SK-N-SH (cell line): Measurements from ENCODE around the gene IDI2.

Experiments used
- CHD2 ChIP-seq: fragments of 150-350 bp; IDR thresholded peaks from 2 replicates; pipeline ENCODE4 v1.6.1; 2018; ENCODE audit warnings: low read length; ENCODE audit not compliant: partially characterized antibody
- EP300 ChIP-seq, 2 experiments: IDR thresholded peaks; 2 replicates each; pipeline versions ENCODE4 v1.4.0 to v1.6.1; 2012; ENCODE audit warnings: borderline replicate concordance in 1 of 2, low read depth in 1 of 2, low read length in 1 of 2
- EZH2phosphoT487 ChIP-seq: fragments of 200-600 bp; sonication (generic); IDR thresholded peaks from 2 replicates; pipeline ENCODE4 v1.6.1; 2017; ENCODE audit warnings: low read depth, mixed run types, mild to moderate bottlenecking, antibody characterized with exemption, moderate library complexity, borderline replicate concordance
- FOXM1 ChIP-seq: IDR thresholded peaks from 2 replicates; pipeline ENCODE4 v1.4.0; 2012; ENCODE audit warnings: low read depth, mild to moderate bottlenecking
- GABPA ChIP-seq: IDR thresholded peaks from 2 replicates; pipeline ENCODE4 v1.4.0; 2012; ENCODE audit warnings: low read depth, mild to moderate bottlenecking
- RAD21 ChIP-seq: IDR thresholded peaks from 2 replicates; pipeline ENCODE4 v1.6.1; 2012; ENCODE audit warnings: mild to moderate bottlenecking, low read length
- TAF1 ChIP-seq: IDR thresholded peaks from 2 replicates; pipeline ENCODE4 v1.6.1; 2012; ENCODE audit warnings: low read depth, mild to moderate bottlenecking, low read length, moderate library complexity, borderline replicate concordance
- TF ChIP-seq, protein P1 (sequence below): fragments of 200-600 bp; sonication (generic); IDR thresholded peaks from 2 replicates; pipeline ENCODE4 v1.6.1; 2017; ENCODE audit warnings: antibody characterized with exemption, mild to moderate bottlenecking, moderate library complexity
- TF ChIP-seq, protein P2 (sequence below): IDR thresholded peaks from 2 replicates; pipeline ENCODE4 v1.4.0; 2012; ENCODE audit warnings: low read depth, borderline replicate concordance
- TF ChIP-seq, protein P3 (sequence below): fragments of 150-350 bp; IDR thresholded peaks from 2 replicates; pipeline ENCODE4 v1.6.1; 2017; ENCODE audit warnings: antibody characterized with exemption, low read length, low read depth, borderline replicate concordance
- TF ChIP-seq, protein P4 (sequence below): IDR thresholded peaks from 2 replicates; pipeline ENCODE4; 2012
- TF ChIP-seq, protein P5 (sequence below): IDR thresholded peaks from 2 replicates; pipeline ENCODE4 v1.6.1; 2012; ENCODE audit warnings: mild to moderate bottlenecking, low read depth, low read length, moderate library complexity

DNA sequence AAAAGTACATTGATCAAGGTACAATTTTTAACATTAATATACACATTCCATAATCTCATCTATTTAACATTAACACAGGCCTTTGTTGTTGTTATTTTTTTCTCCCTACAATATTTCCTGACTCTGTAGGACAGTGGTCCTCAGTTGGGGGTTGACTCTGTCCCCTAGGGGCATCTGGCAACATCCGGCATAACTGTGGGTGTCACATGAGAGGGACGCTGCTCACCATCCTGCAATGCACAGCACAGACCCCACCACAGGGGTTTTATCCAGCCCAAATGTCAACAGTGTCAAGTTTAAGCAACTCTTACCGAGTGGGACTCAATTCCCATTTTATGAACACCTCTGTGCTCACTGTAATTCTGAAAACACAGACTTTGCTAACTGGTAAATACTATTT is 14.5 kb upstream of the IDI2 start:
- TF ChIP-seq GABPA (no peak), EZH2phosphoT487 (no peak), FOXM1 (no peak), CHD2 (no peak), TAF1 (no peak), EP300 (IDR thresholded peaks at IDR 0.05; ENCODE audit: borderline replicate concordance in 1 of 2, low read depth in 1 of 2, low read length in 1 of 2) (no peak), RAD21 (no peak)
- TF ChIP-seq, protein P1, sequence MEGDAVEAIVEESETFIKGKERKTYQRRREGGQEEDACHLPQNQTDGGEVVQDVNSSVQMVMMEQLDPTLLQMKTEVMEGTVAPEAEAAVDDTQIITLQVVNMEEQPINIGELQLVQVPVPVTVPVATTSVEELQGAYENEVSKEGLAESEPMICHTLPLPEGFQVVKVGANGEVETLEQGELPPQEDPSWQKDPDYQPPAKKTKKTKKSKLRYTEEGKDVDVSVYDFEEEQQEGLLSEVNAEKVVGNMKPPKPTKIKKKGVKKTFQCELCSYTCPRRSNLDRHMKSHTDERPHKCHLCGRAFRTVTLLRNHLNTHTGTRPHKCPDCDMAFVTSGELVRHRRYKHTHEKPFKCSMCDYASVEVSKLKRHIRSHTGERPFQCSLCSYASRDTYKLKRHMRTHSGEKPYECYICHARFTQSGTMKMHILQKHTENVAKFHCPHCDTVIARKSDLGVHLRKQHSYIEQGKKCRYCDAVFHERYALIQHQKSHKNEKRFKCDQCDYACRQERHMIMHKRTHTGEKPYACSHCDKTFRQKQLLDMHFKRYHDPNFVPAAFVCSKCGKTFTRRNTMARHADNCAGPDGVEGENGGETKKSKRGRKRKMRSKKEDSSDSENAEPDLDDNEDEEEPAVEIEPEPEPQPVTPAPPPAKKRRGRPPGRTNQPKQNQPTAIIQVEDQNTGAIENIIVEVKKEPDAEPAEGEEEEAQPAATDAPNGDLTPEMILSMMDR, result no peak
- TF ChIP-seq, protein P2, sequence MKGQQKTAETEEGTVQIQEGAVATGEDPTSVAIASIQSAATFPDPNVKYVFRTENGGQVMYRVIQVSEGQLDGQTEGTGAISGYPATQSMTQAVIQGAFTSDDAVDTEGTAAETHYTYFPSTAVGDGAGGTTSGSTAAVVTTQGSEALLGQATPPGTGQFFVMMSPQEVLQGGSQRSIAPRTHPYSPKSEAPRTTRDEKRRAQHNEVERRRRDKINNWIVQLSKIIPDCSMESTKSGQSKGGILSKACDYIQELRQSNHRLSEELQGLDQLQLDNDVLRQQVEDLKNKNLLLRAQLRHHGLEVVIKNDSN, result no peak
- TF ChIP-seq, protein P3, sequence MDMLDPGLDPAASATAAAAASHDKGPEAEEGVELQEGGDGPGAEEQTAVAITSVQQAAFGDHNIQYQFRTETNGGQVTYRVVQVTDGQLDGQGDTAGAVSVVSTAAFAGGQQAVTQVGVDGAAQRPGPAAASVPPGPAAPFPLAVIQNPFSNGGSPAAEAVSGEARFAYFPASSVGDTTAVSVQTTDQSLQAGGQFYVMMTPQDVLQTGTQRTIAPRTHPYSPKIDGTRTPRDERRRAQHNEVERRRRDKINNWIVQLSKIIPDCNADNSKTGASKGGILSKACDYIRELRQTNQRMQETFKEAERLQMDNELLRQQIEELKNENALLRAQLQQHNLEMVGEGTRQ, result no peak
- TF ChIP-seq, protein P4, sequence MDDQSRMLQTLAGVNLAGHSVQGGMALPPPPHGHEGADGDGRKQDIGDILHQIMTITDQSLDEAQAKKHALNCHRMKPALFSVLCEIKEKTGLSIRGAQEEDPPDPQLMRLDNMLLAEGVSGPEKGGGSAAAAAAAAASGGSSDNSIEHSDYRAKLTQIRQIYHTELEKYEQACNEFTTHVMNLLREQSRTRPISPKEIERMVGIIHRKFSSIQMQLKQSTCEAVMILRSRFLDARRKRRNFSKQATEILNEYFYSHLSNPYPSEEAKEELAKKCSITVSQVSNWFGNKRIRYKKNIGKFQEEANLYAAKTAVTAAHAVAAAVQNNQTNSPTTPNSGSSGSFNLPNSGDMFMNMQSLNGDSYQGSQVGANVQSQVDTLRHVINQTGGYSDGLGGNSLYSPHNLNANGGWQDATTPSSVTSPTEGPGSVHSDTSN, result no peak
- TF ChIP-seq, protein P5, sequence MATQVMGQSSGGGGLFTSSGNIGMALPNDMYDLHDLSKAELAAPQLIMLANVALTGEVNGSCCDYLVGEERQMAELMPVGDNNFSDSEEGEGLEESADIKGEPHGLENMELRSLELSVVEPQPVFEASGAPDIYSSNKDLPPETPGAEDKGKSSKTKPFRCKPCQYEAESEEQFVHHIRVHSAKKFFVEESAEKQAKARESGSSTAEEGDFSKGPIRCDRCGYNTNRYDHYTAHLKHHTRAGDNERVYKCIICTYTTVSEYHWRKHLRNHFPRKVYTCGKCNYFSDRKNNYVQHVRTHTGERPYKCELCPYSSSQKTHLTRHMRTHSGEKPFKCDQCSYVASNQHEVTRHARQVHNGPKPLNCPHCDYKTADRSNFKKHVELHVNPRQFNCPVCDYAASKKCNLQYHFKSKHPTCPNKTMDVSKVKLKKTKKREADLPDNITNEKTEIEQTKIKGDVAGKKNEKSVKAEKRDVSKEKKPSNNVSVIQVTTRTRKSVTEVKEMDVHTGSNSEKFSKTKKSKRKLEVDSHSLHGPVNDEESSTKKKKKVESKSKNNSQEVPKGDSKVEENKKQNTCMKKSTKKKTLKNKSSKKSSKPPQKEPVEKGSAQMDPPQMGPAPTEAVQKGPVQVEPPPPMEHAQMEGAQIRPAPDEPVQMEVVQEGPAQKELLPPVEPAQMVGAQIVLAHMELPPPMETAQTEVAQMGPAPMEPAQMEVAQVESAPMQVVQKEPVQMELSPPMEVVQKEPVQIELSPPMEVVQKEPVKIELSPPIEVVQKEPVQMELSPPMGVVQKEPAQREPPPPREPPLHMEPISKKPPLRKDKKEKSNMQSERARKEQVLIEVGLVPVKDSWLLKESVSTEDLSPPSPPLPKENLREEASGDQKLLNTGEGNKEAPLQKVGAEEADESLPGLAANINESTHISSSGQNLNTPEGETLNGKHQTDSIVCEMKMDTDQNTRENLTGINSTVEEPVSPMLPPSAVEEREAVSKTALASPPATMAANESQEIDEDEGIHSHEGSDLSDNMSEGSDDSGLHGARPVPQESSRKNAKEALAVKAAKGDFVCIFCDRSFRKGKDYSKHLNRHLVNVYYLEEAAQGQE, result no peak
